IMR-90 (cell line): ENCODE data around the gene TNN. TPM values are rescaled to one million over a fixed set of nuclear protein-coding genes. Genes with fewer than 3 reads are reported as not detected.

ENCODE experiments used
- ATAC-seq: fragments of 200-7000 bp; cut with Tn5 transposase; 2 replicates; pipeline ENCODE4 v1.9.1; 2020; ENCODE audit warnings: low read depth, mild to moderate bottlenecking, moderate library complexity
- BruUV-seq: library from RNA; stranded (reverse); fragments of 400-500 nt; replicated peaks from 2 replicates; lab custom pipeline; 2021; lab: Mats Ljungman, UMichigan
- CTCF ChIA-PET: fragments of 300-600 bp; formaldehyde crosslinking; extraction: SDS; loops from one replicate; lab custom pipeline; 2021; ENCODE audit warnings: antibody characterized with exemption; lab: Yijun Ruan, JAX
- POLR2A ChIA-PET: fragments of 300-600 bp; sonication (Branson Sonifier 250); formaldehyde crosslinking; loops from one replicate; lab custom pipeline; 2022; ENCODE audit warnings: antibody characterized with exemption; ENCODE audit not compliant: unreplicated experiment; lab: Charles Lee
- DNase-seq: peaks from one replicate; pipeline ENCODE4 v3.0.0; 2013
- H2AFZ ChIP-seq: replicated peaks from 2 replicates; pipeline ENCODE3; 2013; ENCODE audit warnings: low read length, mild to moderate bottlenecking; ENCODE audit not compliant: poor library complexity
- H2AK5ac ChIP-seq: 2 replicates; pipeline ENCODE4 v1.6.1; 2013; ENCODE audit warnings: low read depth, low read length, inconsistent platforms
- H2AK9ac ChIP-seq: replicated peaks from 2 replicates; pipeline ENCODE3; 2013; ENCODE audit warnings: mild to moderate bottlenecking, low read depth, low read length, moderate library complexity; ENCODE audit not compliant: poor library complexity
- H2BK120ac ChIP-seq: 2 replicates; pipeline ENCODE4 v1.6.1; 2013; ENCODE audit warnings: low read depth, low read length, inconsistent platforms
- H2BK15ac ChIP-seq: 3 replicates; pipeline ENCODE4 v1.6.1; 2013; ENCODE audit warnings: low read depth, low read length, inconsistent platforms
- H2BK20ac ChIP-seq: 2 replicates; pipeline ENCODE4 v1.6.1; 2013; ENCODE audit warnings: low read depth, mild to moderate bottlenecking, inconsistent platforms, low read length, moderate library complexity
- H2BK5ac ChIP-seq: 2 replicates; pipeline ENCODE4 v1.6.1; 2013; ENCODE audit warnings: mild to moderate bottlenecking, low read depth, low read length, inconsistent platforms; ENCODE audit not compliant: poor library complexity, severe bottlenecking
- H3K14ac ChIP-seq: replicated peaks from 2 replicates; pipeline ENCODE4 v1.6.1; 2013; ENCODE audit warnings: low read depth, low read length, inconsistent platforms
- H3K18ac ChIP-seq: 2 replicates; pipeline ENCODE4 v1.6.1; 2013; ENCODE audit warnings: low read depth, low read length, control low read depth
- H3K23ac ChIP-seq: 2 replicates; pipeline ENCODE4 v1.6.1; 2013; ENCODE audit warnings: low read depth, low read length, inconsistent platforms
- H3K27ac ChIP-seq: 2 replicates; pipeline ENCODE4 v1.5.1; 2013; ENCODE audit warnings: mild to moderate bottlenecking, control low read depth, low read length; ENCODE audit not compliant: insufficient read depth
- H3K27me3 ChIP-seq: 2 replicates; pipeline ENCODE4 v1.6.1; 2013; ENCODE audit warnings: low read length; ENCODE audit not compliant: control insufficient read depth, insufficient read depth
- H3K36me3 ChIP-seq: 2 replicates; pipeline ENCODE4 v1.6.1; 2013; ENCODE audit warnings: low read length, mixed read lengths; ENCODE audit not compliant: control insufficient read depth, insufficient read depth
- H3K4ac ChIP-seq: 2 replicates; pipeline ENCODE4 v1.6.1; 2013; ENCODE audit warnings: low read depth, low read length, inconsistent platforms
- H3K4me1 ChIP-seq: 2 replicates; pipeline ENCODE4 v1.6.1; 2013; ENCODE audit warnings: low read length, mixed read lengths; ENCODE audit not compliant: control insufficient read depth, insufficient read depth
- H3K4me2 ChIP-seq: 2 replicates; pipeline ENCODE4 v1.6.1; 2013; ENCODE audit warnings: low read depth, mild to moderate bottlenecking, control low read depth, low read length, moderate library complexity
- H3K4me3 ChIP-seq: 2 replicates; pipeline ENCODE4 v1.5.1; 2013; ENCODE audit warnings: low read depth, mild to moderate bottlenecking, control low read depth, low read length, moderate library complexity; ENCODE audit not compliant: insufficient read depth
- H3K56ac ChIP-seq: 2 replicates; pipeline ENCODE4 v1.6.1; 2013; ENCODE audit warnings: low read length, inconsistent platforms; ENCODE audit not compliant: insufficient read depth; ENCODE audit errors: extremely low read depth
- H3K79me1 ChIP-seq, 2 experiments: 2 replicates each; pipeline ENCODE4 v1.6.1; 2013; ENCODE audit warnings: low read length in 2 of 2, inconsistent platforms in 1 of 2, low read depth in 1 of 2
- H3K9ac ChIP-seq: 2 replicates; pipeline ENCODE4 v1.6.1; 2013; ENCODE audit warnings: low read depth, low read length, control low read depth
- H3K9me1 ChIP-seq: 2 replicates; pipeline ENCODE4 v1.6.1; 2013; ENCODE audit warnings: low read length, inconsistent platforms; ENCODE audit not compliant: insufficient read depth
- H3K9me3 ChIP-seq: 2 replicates; pipeline ENCODE4 v1.6.1; 2013; ENCODE audit warnings: low read length; ENCODE audit not compliant: control insufficient read depth, insufficient read depth
- H4K20me1 ChIP-seq: 2 replicates; pipeline ENCODE4 v1.6.1; 2013; ENCODE audit warnings: low read length, inconsistent platforms; ENCODE audit not compliant: insufficient read depth
- H4K5ac ChIP-seq: 2 replicates; pipeline ENCODE4 v1.6.1; 2013; ENCODE audit warnings: mild to moderate bottlenecking, low read depth, low read length, control low read depth
- H4K8ac ChIP-seq, 2 experiments: 2 replicates each; pipeline ENCODE4 v1.6.1; 2013; ENCODE audit warnings: low read depth in 2 of 2, low read length in 2 of 2, control low read depth in 1 of 2, inconsistent platforms in 1 of 2
- H4K91ac ChIP-seq: 2 replicates; pipeline ENCODE4 v1.6.1; 2013; ENCODE audit warnings: low read depth, low read length, inconsistent platforms; ENCODE audit not compliant: insufficient read depth
- CEBPB ChIP-seq: IDR thresholded peaks from 2 replicates; pipeline ENCODE4 v1.6.1; 2012; ENCODE audit warnings: low read depth, low read length, improper control_type of control experiment
- CHD1 ChIP-seq: IDR thresholded peaks from 2 replicates; pipeline ENCODE4 v1.6.1; 2012; ENCODE audit warnings: low read depth, low read length, improper control_type of control experiment
- FOS ChIP-seq: fragments of 150-350 bp; IDR thresholded peaks from 2 replicates; pipeline ENCODE4 v1.6.1; 2016; ENCODE audit warnings: low read depth, low read length
- MAFK ChIP-seq: IDR thresholded peaks from 2 replicates; pipeline ENCODE4 v1.6.1; 2012; ENCODE audit warnings: low read depth, low read length, improper control_type of control experiment
- MAZ ChIP-seq: IDR thresholded peaks from 2 replicates; pipeline ENCODE4 v1.6.1; 2012; ENCODE audit warnings: low read depth, mild to moderate bottlenecking, low read length, improper control_type of control experiment, moderate library complexity, borderline replicate concordance
- MXI1 ChIP-seq: IDR thresholded peaks from 2 replicates; pipeline ENCODE4 v1.6.1; 2012; ENCODE audit warnings: low read depth, mild to moderate bottlenecking, low read length, moderate library complexity, borderline replicate concordance
- NFE2L2 ChIP-seq: fragments of 150-350 bp; IDR thresholded peaks from 2 replicates; pipeline ENCODE4 v1.6.1; 2016; ENCODE audit warnings: low read depth, mild to moderate bottlenecking, low read length
- POLR2A ChIP-seq: IDR thresholded peaks from 2 replicates; pipeline ENCODE4 v1.6.1; 2012; ENCODE audit warnings: mild to moderate bottlenecking, low read depth, low read length
- RAD21 ChIP-seq: IDR thresholded peaks from 2 replicates; pipeline ENCODE4 v1.6.1; 2012; ENCODE audit warnings: low read length, improper control_type of control experiment
- RCOR1 ChIP-seq: IDR thresholded peaks from 2 replicates; pipeline ENCODE4 v1.6.1; 2012; ENCODE audit warnings: mild to moderate bottlenecking, low read length, improper control_type of control experiment; ENCODE audit not compliant: insufficient replicate concordance
- RFX5 ChIP-seq: IDR thresholded peaks from 2 replicates; pipeline ENCODE4 v1.8.0; 2012; ENCODE audit warnings: low read depth, mild to moderate bottlenecking, low read length, moderate library complexity
- SMC3 ChIP-seq: fragments of 150-350 bp; IDR thresholded peaks from 2 replicates; pipeline ENCODE4 v1.6.1; 2016; ENCODE audit warnings: low read depth, mild to moderate bottlenecking, antibody characterized with exemption, low read length, moderate library complexity
- WGBS, 2 experiments: methylation state at CpG; one replicate each; pipeline versions ENCODE4 v1.1.5 to v1.1.7; 2013; ENCODE audit warnings: missing lambda C conversion rate in 2 of 2; ENCODE audit not compliant: insufficient read length in 1 of 2; ENCODE audit errors: extremely low coverage in 2 of 2; 5-methylcytosine and 5-hydroxymethylcytosine counted together
- dilution Hi-C: fragments of 300-500 bp; cut with HindIII; formaldehyde crosslinking; loops from one replicate; pipeline ENCODE4 v1.14.3; 2018; ENCODE audit warnings: low sequenced_read_pairs; ENCODE audit not compliant: unreplicated experiment
- in situ Hi-C: fragments of 300-500 bp; cut with MboI; formaldehyde crosslinking; loops from 3 replicates; pipeline ENCODE4 v1.14.3; 2019; ENCODE audit warnings: low sequenced_read_pairs, inconsistent platforms, mixed read lengths
- intact Hi-C: fragments of 100-400 bp; cut with micrococcal nuclease; formaldehyde crosslinking; loops from 2 replicates; pipeline ENCODE4 v1.10.0; 2022
- polyA plus RNA-seq, 3 experiments: library from polyadenylated mRNA; depleted of rRNA; stranded (reverse); fragments of >200 nt; gene quantifications; 2 replicates each; pipeline ENCODE4 v1.2.3, GENCODE V29; 2012; ENCODE audit warnings: low replicate concordance in 1 of 3
- total RNA-seq: library from RNA; depleted of rRNA; stranded (reverse); fragments of >200 nt; gene quantifications from 2 replicates; pipeline ENCODE4 v1.2.3, GENCODE V29; 2012
- TF ChIP-seq, protein P1 (sequence below): fragments of 150-350 bp; IDR thresholded peaks from 2 replicates; pipeline ENCODE4 v1.6.1; 2017; ENCODE audit warnings: mild to moderate bottlenecking, antibody characterized with exemption, low read length, low read depth
- TF ChIP-seq, protein P2 (sequence below): fragments of 150-350 bp; IDR thresholded peaks from 2 replicates; pipeline ENCODE4 v1.6.1; 2016; ENCODE audit warnings: low read depth, mild to moderate bottlenecking, low read length, moderate library complexity, borderline replicate concordance
- TF ChIP-seq, protein P3 (sequence below): conservative IDR thresholded peaks from 2 replicates; pipeline ENCODE4 v1.5.1; 2012; ENCODE audit warnings: mild to moderate bottlenecking, low read depth, low read length, improper control_type of control experiment

Gene TNN
- total and polyA plus RNA-seq, 2 of the 4 experiments (the other 2 are of a cell fraction) = not detected

DNA sequence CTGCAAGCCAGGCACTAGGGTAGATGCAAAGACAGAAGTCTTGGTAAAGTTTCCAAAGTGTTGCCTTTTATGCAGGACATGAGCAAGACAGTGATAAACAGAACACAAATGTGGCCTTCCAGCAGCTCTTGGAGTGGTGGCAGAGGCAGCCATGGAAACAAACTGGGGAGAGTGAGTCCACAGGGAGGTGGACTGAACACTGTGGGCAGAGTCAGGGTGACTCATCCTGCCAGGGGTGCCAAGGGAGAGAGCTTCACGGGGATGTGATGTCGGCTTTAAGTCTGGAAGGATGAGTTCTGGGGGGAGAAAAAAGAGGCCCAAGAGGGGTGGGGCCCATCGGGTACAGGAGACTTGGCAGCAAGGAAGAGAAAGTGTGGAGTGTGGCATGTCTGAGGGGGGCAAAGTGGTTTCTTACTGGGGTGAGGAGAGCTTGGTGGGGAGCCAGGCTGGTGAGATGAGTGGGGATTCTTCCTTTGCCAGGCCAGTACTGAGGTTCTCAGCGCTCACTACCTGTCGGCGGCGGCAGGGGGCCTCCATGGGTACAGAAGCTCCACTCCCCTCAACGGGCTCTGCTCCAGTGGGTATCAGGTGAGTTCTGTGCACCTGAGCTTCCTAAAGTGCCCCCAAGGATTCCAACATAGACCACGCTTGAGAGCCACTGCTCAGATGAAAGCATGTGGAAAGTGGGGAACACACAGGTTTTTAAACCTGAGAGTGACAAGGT is 83.1 kb downstream of the TNN start:
- POLR2A ChIA-PET = no interaction called here
- in situ Hi-C loops = loop anchor here (25.0 kb wide), 1 partner anchor 1712 kb away; no protein-coding TSS in a partner anchor
- dilution Hi-C loops = no loop called here
- TF ChIP-seq, protein P1, sequence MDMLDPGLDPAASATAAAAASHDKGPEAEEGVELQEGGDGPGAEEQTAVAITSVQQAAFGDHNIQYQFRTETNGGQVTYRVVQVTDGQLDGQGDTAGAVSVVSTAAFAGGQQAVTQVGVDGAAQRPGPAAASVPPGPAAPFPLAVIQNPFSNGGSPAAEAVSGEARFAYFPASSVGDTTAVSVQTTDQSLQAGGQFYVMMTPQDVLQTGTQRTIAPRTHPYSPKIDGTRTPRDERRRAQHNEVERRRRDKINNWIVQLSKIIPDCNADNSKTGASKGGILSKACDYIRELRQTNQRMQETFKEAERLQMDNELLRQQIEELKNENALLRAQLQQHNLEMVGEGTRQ = no peak
- TF ChIP-seq, protein P2, sequence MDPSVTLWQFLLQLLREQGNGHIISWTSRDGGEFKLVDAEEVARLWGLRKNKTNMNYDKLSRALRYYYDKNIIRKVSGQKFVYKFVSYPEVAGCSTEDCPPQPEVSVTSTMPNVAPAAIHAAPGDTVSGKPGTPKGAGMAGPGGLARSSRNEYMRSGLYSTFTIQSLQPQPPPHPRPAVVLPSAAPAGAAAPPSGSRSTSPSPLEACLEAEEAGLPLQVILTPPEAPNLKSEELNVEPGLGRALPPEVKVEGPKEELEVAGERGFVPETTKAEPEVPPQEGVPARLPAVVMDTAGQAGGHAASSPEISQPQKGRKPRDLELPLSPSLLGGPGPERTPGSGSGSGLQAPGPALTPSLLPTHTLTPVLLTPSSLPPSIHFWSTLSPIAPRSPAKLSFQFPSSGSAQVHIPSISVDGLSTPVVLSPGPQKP = no peak
- TF ChIP-seq RCOR1 = no peak
- no peak for TF ChIP-seq RAD21
- TF ChIP-seq MXI1 = no peak
- TF ChIP-seq MAFK = no peak
- no peak for TF ChIP-seq SMC3
- no peak for TF ChIP-seq NFE2L2
- TF ChIP-seq FOS = no peak; the same call in 1 of the 2 replicates
- TF ChIP-seq POLR2A = no peak
- TF ChIP-seq, protein P3, sequence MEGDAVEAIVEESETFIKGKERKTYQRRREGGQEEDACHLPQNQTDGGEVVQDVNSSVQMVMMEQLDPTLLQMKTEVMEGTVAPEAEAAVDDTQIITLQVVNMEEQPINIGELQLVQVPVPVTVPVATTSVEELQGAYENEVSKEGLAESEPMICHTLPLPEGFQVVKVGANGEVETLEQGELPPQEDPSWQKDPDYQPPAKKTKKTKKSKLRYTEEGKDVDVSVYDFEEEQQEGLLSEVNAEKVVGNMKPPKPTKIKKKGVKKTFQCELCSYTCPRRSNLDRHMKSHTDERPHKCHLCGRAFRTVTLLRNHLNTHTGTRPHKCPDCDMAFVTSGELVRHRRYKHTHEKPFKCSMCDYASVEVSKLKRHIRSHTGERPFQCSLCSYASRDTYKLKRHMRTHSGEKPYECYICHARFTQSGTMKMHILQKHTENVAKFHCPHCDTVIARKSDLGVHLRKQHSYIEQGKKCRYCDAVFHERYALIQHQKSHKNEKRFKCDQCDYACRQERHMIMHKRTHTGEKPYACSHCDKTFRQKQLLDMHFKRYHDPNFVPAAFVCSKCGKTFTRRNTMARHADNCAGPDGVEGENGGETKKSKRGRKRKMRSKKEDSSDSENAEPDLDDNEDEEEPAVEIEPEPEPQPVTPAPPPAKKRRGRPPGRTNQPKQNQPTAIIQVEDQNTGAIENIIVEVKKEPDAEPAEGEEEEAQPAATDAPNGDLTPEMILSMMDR = no peak
- TF ChIP-seq RFX5 = no peak
- TF ChIP-seq MAZ = no peak
- no peak for TF ChIP-seq CEBPB
- no peak for TF ChIP-seq CHD1

More for the DNA sequence above, 83.1 kb downstream of the TNN start:
- Histone ChIP-seq H3K9me3 (no peaks in the 10 kb centered on the region), H4K5ac (no peak overlapping the region), H2BK120ac (no peak overlapping the region), H3K14ac (no peak overlapping the region), H3K9me1 (no peaks in the 10 kb centered on the region), H3K4me1 (no peaks in the 10 kb centered on the region), H3K4me3 (no peak overlapping the region), H3K4ac (no peak overlapping the region), H4K91ac (no peak overlapping the region), H2AFZ (no peak overlapping the region), H3K36me3 (no peaks in the 10 kb centered on the region), H3K23ac (no peak overlapping the region), H2AK9ac (no peak overlapping the region), H3K9ac (no peak overlapping the region), H3K27ac (no peak overlapping the region), H3K4me2 (no peak overlapping the region), H2BK15ac (no peak overlapping the region), H2AK5ac (no peak overlapping the region), H3K79me1 (no peaks in the 10 kb centered on the region), H4K8ac (no peak overlapping the region), H4K20me1 (no peaks in the 10 kb centered on the region), H3K56ac (no peak overlapping the region), H3K18ac (no peak overlapping the region), H3K27me3 (peaks cover 5% of the 10 kb centered on the region; the same call in 1 of the 2 replicates), H2BK5ac (no peak overlapping the region), H2BK20ac (no peak overlapping the region)
- intact Hi-C loops = loop anchor here (5.0 to 10.0 kb wide), 3 partner anchors 734 to 1227 kb away; partner anchors contain the start of gene COP1
- ATAC-seq (no peak), DNase-seq (no peak)
- 67% methylated on average over 1 of the region's 9 CpGs; no CpG with 5 or more reads in 1 of the 2 experiments for WGBS, 2 experiments
- BruUV-seq = no TSS peak
- CTCF ChIA-PET = interaction anchor here (0.8 to 1.7 kb wide), 3 partner anchors 10 to 26 kb away, joined by 3 to 7 read pairs (median 3); no protein-coding TSS in a partner anchor
